CD4-positive, CD25-positive, alpha-beta regulatory T cell (primary cell): ENCODE measurements around the gene STON1. TPM values are rescaled to one million over a fixed set of nuclear protein-coding genes. Genes with fewer than 3 reads are reported as not detected.
"Not testable (repeated sequence)": the region's sequence is repeated elsewhere in the genome, so short reads cannot be mapped to it uniquely, and the experiment has no call there.

Experiments
- ATAC-seq, 2 donors: fragments of 150-1000 bp; cut with Tn5 transposase; one replicate each; pipeline ENCODE4 v1.10.0; 2021; ENCODE audit warnings: low read depth in 2 of 2, moderate number of reproducible peaks in 2 of 2, moderate library complexity in 1 of 2
- DNase-seq, 3 donors: peaks; one replicate each; pipeline versions ENCODE4 v3.0.0 to v3.0.0-alpha.2; 2012 to 2022; ENCODE audit warnings: mixed read lengths in 1 of 3
- H3K27ac ChIP-seq: one replicate; pipeline ENCODE4 v1.7.0; 2013; ENCODE audit warnings: mild to moderate bottlenecking, low read length; ENCODE audit not compliant: insufficient read depth, poor library complexity, severe bottlenecking
- H3K27me3 ChIP-seq: one replicate; pipeline ENCODE4 v1.7.0; 2013; ENCODE audit warnings: low read length; ENCODE audit not compliant: control insufficient read depth, insufficient read depth
- H3K36me3 ChIP-seq: one replicate; pipeline ENCODE4 v1.7.0; 2013; ENCODE audit warnings: mild to moderate bottlenecking, low read length, moderate library complexity; ENCODE audit not compliant: control insufficient read depth, insufficient read depth
- H3K4me1 ChIP-seq: 2 replicates; pipeline ENCODE4 v1.7.0; 2013; ENCODE audit warnings: mild to moderate bottlenecking, low read length; ENCODE audit not compliant: insufficient read depth, control insufficient read depth, poor library complexity, severe bottlenecking
- H3K4me3 ChIP-seq: one replicate; pipeline ENCODE4 v1.7.0; 2013; ENCODE audit warnings: low read depth, mild to moderate bottlenecking, low read length, moderate library complexity
- H3K9me3 ChIP-seq, 2 experiments: 1 replicate in 1 of 2; 2 replicates in 1 of 2; pipeline ENCODE4 v1.7.0; 2013; ENCODE audit warnings: low read length in 2 of 2, mild to moderate bottlenecking in 1 of 2, moderate library complexity in 1 of 2; ENCODE audit not compliant: control insufficient read depth in 2 of 2
- H3K27ac Mint-ChIP-seq, 3 donors: one replicate each; pipeline ENCODE4 v1.8.0; 2020 to 2022; ENCODE audit warnings: mild to moderate bottlenecking in 3 of 3, mixed read lengths in 3 of 3, moderate library complexity in 2 of 3
- H3K27me3 Mint-ChIP-seq: one replicate; pipeline ENCODE4 v1.8.0; 2022; ENCODE audit warnings: mild to moderate bottlenecking, mixed read lengths
- H3K36me3 Mint-ChIP-seq: one replicate; pipeline ENCODE4 v1.8.0; 2020; ENCODE audit warnings: mixed read lengths
- H3K4me1 Mint-ChIP-seq, 4 donors: one replicate each; pipeline ENCODE4 v1.8.0; 2020 to 2022; ENCODE audit warnings: mixed read lengths in 4 of 4, mild to moderate bottlenecking in 1 of 4
- H3K4me3 Mint-ChIP-seq, 4 donors: one replicate each; pipeline ENCODE4 v1.8.0; 2020 to 2022; ENCODE audit warnings: mild to moderate bottlenecking in 4 of 4, mixed read lengths in 4 of 4, moderate library complexity in 3 of 4
- H3K9me3 Mint-ChIP-seq, 7 donors: one replicate each; pipeline ENCODE4 v1.8.0; 2020 to 2022; ENCODE audit warnings: mixed read lengths in 7 of 7, mild to moderate bottlenecking in 3 of 7, moderate library complexity in 2 of 7
- polyA plus RNA-seq, 4 donors: library from polyadenylated mRNA; unstranded; fragments of 300-500 nt; fragmentation: Illumina TruSeq; gene quantifications; one replicate each; pipeline ENCODE4 v1.2.3, GENCODE V29; 2021
- total RNA-seq: library from RNA; stranded (reverse); gene quantifications from one replicate; pipeline ENCODE4 v1.2.3, GENCODE V29; 2022

STON1 gene
- total and polyA plus RNA-seq, 5 donors from 2014 or later, result 0.07 to 3.4 (median 0.17) TPM

DNA sequence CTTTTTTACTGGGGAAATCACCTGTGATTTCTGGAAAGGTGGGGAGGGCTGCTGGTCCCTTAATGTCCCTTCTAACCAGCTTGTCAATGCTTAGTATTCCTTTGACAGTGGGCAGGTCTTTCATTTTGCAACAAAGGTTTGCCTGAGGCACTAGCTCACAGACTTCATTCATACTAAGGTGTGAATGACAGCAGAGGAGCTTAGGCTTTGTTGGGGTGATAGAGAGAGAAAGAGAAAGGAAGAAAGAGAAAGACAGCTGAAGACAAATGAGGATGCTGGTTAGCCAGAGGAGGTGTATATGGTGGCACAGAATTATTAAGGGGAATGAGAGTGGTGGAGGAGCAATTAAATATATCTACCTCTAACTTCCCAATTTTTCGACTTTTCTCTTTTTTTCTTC lies 58.8 kb downstream of the STON1 start:
- H3K27me3 Mint-ChIP-seq, result no peaks in the 10 kb centered on the region
- peaks cover 0 to 4% (median 2%) of the 10 kb centered on the region in 4 donors for H3K4me1 Mint-ChIP-seq
- no peaks in the 10 kb centered on the region for H3K9me3 Mint-ChIP-seq
- H3K4me1 ChIP-seq, result no peaks in the 10 kb centered on the region
- DNase-seq (peak in 1 of 3 donors; percentile 28), ATAC-seq (no peak)
- H3K36me3 ChIP-seq, result no peaks in the 10 kb centered on the region
- no peak overlapping the region for H3K27ac Mint-ChIP-seq
- no peaks in the 10 kb centered on the region for H3K36me3 Mint-ChIP-seq
- no peak overlapping the region for H3K27ac ChIP-seq
- H3K27me3 ChIP-seq, result peaks cover 2% of the 10 kb centered on the region
- H3K4me3 Mint-ChIP-seq, result no peak overlapping the region
- no peaks in the 10 kb centered on the region for H3K9me3 ChIP-seq
- no peak overlapping the region for H3K4me3 ChIP-seq

DNA sequence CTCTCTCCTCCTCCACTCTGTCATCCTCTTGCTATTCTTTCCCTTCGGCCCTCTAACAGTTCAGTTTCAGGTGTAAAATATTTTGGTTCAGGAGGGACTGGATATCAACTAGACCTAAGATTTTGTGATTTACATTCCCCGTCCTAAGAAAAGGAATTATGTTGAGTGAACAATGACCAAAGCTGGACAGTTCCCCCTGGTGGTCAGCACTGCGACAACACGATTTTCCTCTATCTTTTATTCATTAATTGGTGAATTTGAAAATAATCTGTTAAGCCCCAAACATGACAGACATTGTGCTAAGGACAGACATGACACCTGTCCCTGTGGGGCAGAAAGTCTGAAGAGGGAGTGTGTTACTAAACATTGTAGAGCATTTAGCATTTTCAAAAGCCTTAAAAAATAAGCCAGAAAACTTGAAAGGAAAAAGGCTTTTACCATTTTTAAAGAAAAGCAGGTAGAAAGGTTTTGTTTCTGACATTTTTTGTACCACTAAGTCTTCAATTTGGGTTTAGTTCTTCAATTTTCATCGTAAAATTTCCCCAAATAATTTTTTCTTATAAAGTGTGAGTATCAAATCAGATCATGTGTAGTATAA lies 59.3 kb downstream of the STON1 start:
- H3K27me3 Mint-ChIP-seq, result no peaks in the 10 kb centered on the region
- no peaks in the 10 kb centered on the region for H3K9me3 Mint-ChIP-seq
- peaks cover 2% of the 10 kb centered on the region for H3K27me3 ChIP-seq
- H3K4me3 ChIP-seq, result no peak overlapping the region
- no peaks in the 10 kb centered on the region for H3K4me1 ChIP-seq
- no peaks in the 10 kb centered on the region for H3K36me3 Mint-ChIP-seq
- no peak overlapping the region for H3K27ac ChIP-seq
- peaks cover 0 to 4% (median 2%) of the 10 kb centered on the region in 4 donors for H3K4me1 Mint-ChIP-seq
- no peak overlapping the region for H3K27ac Mint-ChIP-seq
- no peaks in the 10 kb centered on the region for H3K36me3 ChIP-seq
- H3K9me3 ChIP-seq, result no peaks in the 10 kb centered on the region
- DNase-seq (no peak), ATAC-seq (no peak)
- H3K4me3 Mint-ChIP-seq, result no peak overlapping the region

DNA sequence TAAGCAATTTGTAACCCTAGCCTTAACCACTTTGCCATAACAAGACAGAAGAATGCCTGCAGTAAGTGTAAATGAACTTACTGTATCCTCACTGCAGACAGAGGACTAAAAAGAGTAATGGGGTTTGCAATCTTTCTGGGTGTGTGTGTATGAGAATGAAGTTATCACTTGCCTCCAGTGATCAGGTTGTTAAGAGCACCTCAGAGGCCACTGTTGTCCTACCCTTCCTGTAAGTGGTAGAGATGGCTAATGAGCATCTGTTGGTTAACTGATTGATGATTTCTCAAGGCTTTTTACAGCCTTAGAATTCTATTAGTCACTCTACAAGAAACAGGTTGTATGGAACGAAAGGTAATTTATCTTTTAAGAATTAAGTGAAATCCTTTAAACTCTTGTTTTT lies 60.1 kb downstream of the STON1 start:
- Mint-ChIP-seq H3K9me3 (no peaks in the 10 kb centered on the region), H3K4me3 (no peak overlapping the region), H3K4me1 (peaks cover 0 to 4% (median 2%) of the 10 kb centered on the region in 4 donors), H3K27ac (no peak overlapping the region), H3K36me3 (no peaks in the 10 kb centered on the region), H3K27me3 (no peaks in the 10 kb centered on the region)
- no peak overlapping the region for H3K4me3 ChIP-seq
- H3K4me1 ChIP-seq, result no peaks in the 10 kb centered on the region
- peaks cover 2% of the 10 kb centered on the region for H3K27me3 ChIP-seq
- no peaks in the 10 kb centered on the region for H3K36me3 ChIP-seq
- ATAC-seq, result no peak
- no peak overlapping the region for H3K27ac ChIP-seq
- DNase-seq, result no peak
- no peaks in the 10 kb centered on the region for H3K9me3 ChIP-seq

- Mint-ChIP-seq H3K36me3 (no peaks in the 10 kb centered on the region), H3K4me3 (no peak overlapping the region), H3K27me3 (no peaks in the 10 kb centered on the region), H3K4me1 (peaks cover 0 to 4% (median 0%) of the 10 kb centered on the region in 4 donors), H3K27ac (no peak overlapping the region), H3K9me3 (no peaks in the 10 kb centered on the region)
- Histone ChIP-seq H3K4me1 (no peaks in the 10 kb centered on the region), H3K27me3 (peaks cover 2% of the 10 kb centered on the region), H3K9me3 (no peaks in the 10 kb centered on the region), H3K4me3 (no peak overlapping the region), H3K36me3 (no peaks in the 10 kb centered on the region), H3K27ac (no peak overlapping the region)
- DNase-seq, result no peak
- ATAC-seq, result no peak
These were observed 62.1 kb downstream of the STON1 start for GRCh38 chr2:48592067-48592466.

DNA sequence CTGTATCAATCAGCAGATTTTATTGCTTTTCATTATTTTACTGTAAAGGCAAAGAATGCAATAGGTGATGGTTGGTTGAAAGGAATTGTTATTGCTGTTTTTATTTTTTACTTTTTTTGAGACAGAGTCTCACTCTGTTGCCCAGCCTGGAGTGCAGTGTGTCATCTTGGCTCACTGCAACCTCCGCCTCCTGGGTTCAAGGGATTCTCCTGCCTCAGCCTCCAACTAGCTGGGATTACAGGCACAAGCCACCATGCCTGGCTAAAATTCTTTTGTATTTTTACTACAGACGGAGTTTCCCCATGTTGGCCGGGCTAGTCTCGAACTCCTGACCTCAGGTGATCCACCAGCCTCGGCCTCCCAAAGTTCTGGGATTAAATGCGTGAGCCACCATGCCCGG lies 66.8 kb downstream of the STON1 start:
- H3K4me1 Mint-ChIP-seq, H3K9me3 Mint-ChIP-seq, H3K36me3 ChIP-seq, H3K4me1 ChIP-seq, H3K27me3 ChIP-seq, H3K27ac ChIP-seq, H3K9me3 ChIP-seq, H3K27me3 Mint-ChIP-seq, H3K4me3 Mint-ChIP-seq, H3K36me3 Mint-ChIP-seq, H3K27ac Mint-ChIP-seq, ATAC-seq, H3K4me3 ChIP-seq, DNase-seq: not testable (repeated sequence)

- H3K36me3 Mint-ChIP-seq, result no peaks in the 10 kb centered on the region
- Histone ChIP-seq H3K27ac (no peak overlapping the region), H3K27me3 (no peaks in the 10 kb centered on the region), H3K36me3 (no peaks in the 10 kb centered on the region), H3K4me1 (no peaks in the 10 kb centered on the region), H3K9me3 (no peaks in the 10 kb centered on the region), H3K4me3 (no peak overlapping the region)
- no peak overlapping the region for H3K27ac Mint-ChIP-seq
- no peaks in the 10 kb centered on the region for H3K9me3 Mint-ChIP-seq
- peaks cover 0 to 4% (median 0%) of the 10 kb centered on the region in 4 donors for H3K4me1 Mint-ChIP-seq
- H3K27me3 Mint-ChIP-seq, result peaks cover 4% of the 10 kb centered on the region
- H3K4me3 Mint-ChIP-seq, result no peak overlapping the region
- DNase-seq, result no peak
- ATAC-seq, result no peak
These were observed 67.5 kb downstream of the STON1 start for GRCh38 chr2:48597492-48597891.

GRCh38 chr2:48600204-48600813 lies 70.4 kb downstream of the STON1 start:
- Histone ChIP-seq H3K4me1 (no peaks in the 10 kb centered on the region), H3K36me3 (no peaks in the 10 kb centered on the region), H3K27me3 (no peaks in the 10 kb centered on the region), H3K27ac (no peak overlapping the region), H3K4me3 (no peak overlapping the region), H3K9me3 (no peaks in the 10 kb centered on the region)
- no peak overlapping the region for H3K4me3 Mint-ChIP-seq
- peaks cover 0 to 4% (median 0%) of the 10 kb centered on the region in 4 donors for H3K4me1 Mint-ChIP-seq
- no peaks in the 10 kb centered on the region for H3K9me3 Mint-ChIP-seq
- no peaks in the 10 kb centered on the region for H3K36me3 Mint-ChIP-seq
- peaks cover 10% of the 10 kb centered on the region for H3K27me3 Mint-ChIP-seq
- peak in 2 of 3 donors; percentile 3 to 51 for DNase-seq
- ATAC-seq, result no peak
- no peak overlapping the region for H3K27ac Mint-ChIP-seq

DNA sequence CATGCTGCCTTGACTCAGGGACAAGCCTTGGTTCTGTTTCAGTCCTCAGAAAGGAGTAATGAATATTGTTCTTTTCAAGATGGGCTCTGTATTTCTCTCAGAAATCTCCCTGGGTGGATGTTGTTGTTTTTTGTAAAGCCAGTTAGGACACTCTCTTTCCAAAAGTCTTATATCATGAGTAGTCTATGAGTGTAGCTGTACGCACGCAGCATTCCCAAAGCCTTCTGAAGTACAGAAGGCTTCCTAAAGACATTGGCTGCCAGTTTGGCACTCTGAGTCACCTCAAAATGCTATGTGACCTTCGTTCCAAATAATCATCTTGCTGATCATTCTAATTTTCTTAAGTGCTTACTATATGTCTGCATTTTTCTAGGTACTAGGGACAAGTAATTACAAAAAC lies 71.0 kb downstream of the STON1 start:
- Mint-ChIP-seq H3K9me3 (no peaks in the 10 kb centered on the region), H3K27me3 (peaks cover 10% of the 10 kb centered on the region), H3K4me1 (peaks cover 0 to 4% (median 0%) of the 10 kb centered on the region in 4 donors), H3K36me3 (no peaks in the 10 kb centered on the region), H3K27ac (no peak overlapping the region), H3K4me3 (no peak overlapping the region)
- Histone ChIP-seq H3K27ac (no peak overlapping the region), H3K27me3 (no peaks in the 10 kb centered on the region), H3K4me3 (no peak overlapping the region), H3K4me1 (no peaks in the 10 kb centered on the region), H3K9me3 (no peaks in the 10 kb centered on the region), H3K36me3 (no peaks in the 10 kb centered on the region)
- ATAC-seq (no peak), DNase-seq (no peak)
